GM12875 (cell line): ENCODE data around the gene ENTR1.

ENCODE experiments used
- H3K4me3 ChIP-seq: one replicate; pipeline ENCODE4 v1.5.1; 2011; ENCODE audit warnings: low read depth, low read length, control low read depth
- CTCF ChIP-seq: IDR thresholded peaks from 2 replicates; pipeline ENCODE4 v1.5.1; 2011; ENCODE audit warnings: low read depth, mild to moderate bottlenecking, control low read depth, inconsistent platforms, low read length, moderate library complexity, borderline replicate concordance; ENCODE audit not compliant: insufficient read depth

Gene ENTR1

GRCh38 chr9:136400038-136400834, 10.2 kb downstream of the ENTR1 start, which contains the start of gene SNAPC4:
TSS of gene SNAPC4 (minus strand) at chr9:136400170. CDS start at chr9:136398428, 1,742 bp downstream.
- peak; percentile 97 for TF ChIP-seq CTCF

GRCh38 chr9:136399176-136400037, 11.0 kb downstream of the ENTR1 start:
- H3K4me3 ChIP-seq, result peak overlapping the region; percentile 96
- no peak for TF ChIP-seq CTCF

More at GRCh38 chr9:136400038-136400834, 10.2 kb downstream of the ENTR1 start, which contains the start of gene SNAPC4:
- peak within 1 kb of the TSS; percentile 96 for H3K4me3 ChIP-seq

GRCh38 chr9:136398286-136398685, 12.1 kb downstream of the ENTR1 start:
- TF ChIP-seq CTCF, result no peak
- no peak overlapping the region for H3K4me3 ChIP-seq

- no peak for TF ChIP-seq CTCF
- H3K4me3 ChIP-seq, result no peak overlapping the region
Measured at GRCh38 chr9:136397643-136398042, 12.8 kb downstream of the ENTR1 start.

- no peak for TF ChIP-seq CTCF
- H3K4me3 ChIP-seq, result no peak overlapping the region
Measured at GRCh38 chr9:136396219-136396515, 14.2 kb downstream of the ENTR1 start.

GRCh38 chr9:136395345-136396218, 14.8 kb downstream of the ENTR1 start:
- TF ChIP-seq CTCF, result no peak
- no peak overlapping the region for H3K4me3 ChIP-seq
